22Rv1 (cell line): Measurements from ENCODE around the gene MFSD8.
A peak's percentile ranks its signal among the peaks of the same experiment; 100 is the strongest.
"Not testable (repeated sequence)": the region's sequence is repeated elsewhere in the genome, so short reads cannot be mapped to it uniquely, and the experiment has no call there.

Experiments used
- H3K27ac ChIP-seq: fragments of 450-650 bp; 2 replicates; pipeline ENCODE4 v1.5.1; 2017
- ZFX ChIP-seq: fragments of 450-650 bp; IDR thresholded peaks from 2 replicates; pipeline ENCODE4 v1.6.1; 2017; ENCODE audit warnings: antibody characterized with exemption, borderline replicate concordance
- TF ChIP-seq, protein P1 (sequence below): fragments of 450-650 bp; IDR thresholded peaks from 2 replicates; pipeline ENCODE4 v1.5.1; 2017; ENCODE audit warnings: mild to moderate bottlenecking

Gene MFSD8

DNA sequence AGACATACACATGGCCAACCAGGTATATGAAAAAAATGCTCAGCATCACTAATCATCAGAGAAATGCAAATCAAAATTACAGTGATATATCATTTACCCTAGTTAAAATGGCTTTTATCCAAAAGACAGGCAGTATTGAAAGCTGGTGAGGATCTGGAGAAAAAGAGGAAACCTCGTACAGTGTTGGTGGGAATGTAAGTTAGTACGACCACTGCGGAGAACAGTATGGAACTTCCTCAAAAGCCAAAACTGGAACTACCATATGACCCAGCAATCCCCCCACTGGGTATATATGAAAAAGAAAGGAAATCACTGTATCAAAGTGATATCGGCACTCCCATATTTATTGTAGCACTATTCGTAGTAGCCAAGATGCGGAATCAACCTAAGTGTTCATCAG, 23.7 kb upstream of the MFSD8 start:
- TF ChIP-seq, protein P1, sequence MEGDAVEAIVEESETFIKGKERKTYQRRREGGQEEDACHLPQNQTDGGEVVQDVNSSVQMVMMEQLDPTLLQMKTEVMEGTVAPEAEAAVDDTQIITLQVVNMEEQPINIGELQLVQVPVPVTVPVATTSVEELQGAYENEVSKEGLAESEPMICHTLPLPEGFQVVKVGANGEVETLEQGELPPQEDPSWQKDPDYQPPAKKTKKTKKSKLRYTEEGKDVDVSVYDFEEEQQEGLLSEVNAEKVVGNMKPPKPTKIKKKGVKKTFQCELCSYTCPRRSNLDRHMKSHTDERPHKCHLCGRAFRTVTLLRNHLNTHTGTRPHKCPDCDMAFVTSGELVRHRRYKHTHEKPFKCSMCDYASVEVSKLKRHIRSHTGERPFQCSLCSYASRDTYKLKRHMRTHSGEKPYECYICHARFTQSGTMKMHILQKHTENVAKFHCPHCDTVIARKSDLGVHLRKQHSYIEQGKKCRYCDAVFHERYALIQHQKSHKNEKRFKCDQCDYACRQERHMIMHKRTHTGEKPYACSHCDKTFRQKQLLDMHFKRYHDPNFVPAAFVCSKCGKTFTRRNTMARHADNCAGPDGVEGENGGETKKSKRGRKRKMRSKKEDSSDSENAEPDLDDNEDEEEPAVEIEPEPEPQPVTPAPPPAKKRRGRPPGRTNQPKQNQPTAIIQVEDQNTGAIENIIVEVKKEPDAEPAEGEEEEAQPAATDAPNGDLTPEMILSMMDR: no peak
- no peak for TF ChIP-seq ZFX
- no peak overlapping the region for H3K27ac ChIP-seq

DNA sequence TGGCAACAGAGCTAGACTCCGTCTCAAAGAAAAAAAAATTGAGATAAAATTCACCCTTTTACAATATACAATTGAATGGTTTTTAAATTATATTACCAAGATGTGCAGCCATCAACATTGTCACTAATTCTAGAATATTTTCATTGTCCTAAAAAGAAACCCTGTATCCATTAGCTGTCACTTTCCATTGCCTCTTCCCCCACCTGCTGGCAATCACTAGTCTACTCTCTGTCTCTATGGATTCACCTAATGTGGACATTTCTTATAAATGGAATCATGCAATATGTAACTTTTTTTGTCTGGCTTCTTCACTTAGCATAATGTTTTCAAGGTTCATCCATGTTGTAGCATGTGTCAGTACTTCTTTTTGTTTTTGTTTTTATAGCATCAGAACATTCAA, 21.0 kb upstream of the MFSD8 start:
- H3K27ac ChIP-seq: no peak overlapping the region
- TF ChIP-seq, protein P1: peak; percentile 23
- TF ChIP-seq ZFX: no peak

DNA sequence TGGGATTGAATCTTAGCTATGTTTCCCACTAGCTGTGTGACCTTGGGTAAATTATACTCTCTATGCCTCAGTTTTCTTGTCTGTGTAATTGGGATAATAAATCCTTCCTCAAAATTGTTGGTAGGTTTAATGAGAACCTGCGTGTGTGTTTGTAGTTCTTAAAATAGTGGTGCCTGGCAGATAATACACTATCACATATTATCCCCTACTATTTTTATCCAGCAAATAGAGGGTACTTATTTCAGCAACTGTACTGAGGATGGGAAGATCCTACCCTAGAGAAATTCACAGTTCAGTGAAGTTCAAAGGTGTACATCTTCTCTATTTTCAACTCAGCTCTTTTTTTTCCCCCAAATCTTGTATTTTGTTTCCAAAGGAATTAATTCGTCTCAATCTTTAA, 17.5 kb upstream of the MFSD8 start:
- no peak for TF ChIP-seq ZFX
- TF ChIP-seq, protein P1: no peak
- no peak overlapping the region for H3K27ac ChIP-seq

DNA sequence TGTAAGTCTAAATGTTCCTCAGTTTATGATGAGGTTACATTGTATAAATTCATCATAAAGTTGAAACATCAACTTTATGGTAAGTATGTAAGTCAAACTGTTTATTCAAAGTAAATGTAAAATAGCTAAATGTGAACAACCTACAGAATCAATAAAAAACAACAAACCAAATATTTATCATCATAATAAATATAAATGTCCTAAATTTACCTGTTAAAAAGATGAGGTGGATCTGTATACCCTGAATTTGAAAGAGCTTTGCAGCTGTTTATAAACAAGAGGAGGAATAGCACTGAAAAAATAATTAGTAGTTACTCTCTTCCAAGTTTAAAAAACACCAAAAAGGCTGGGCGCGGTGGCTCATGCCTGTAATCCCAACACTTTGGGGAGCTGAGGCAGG, 14.0 kb upstream of the MFSD8 start:
- TF ChIP-seq, protein P1: no peak
- no peak for TF ChIP-seq ZFX
- no peak overlapping the region for H3K27ac ChIP-seq

DNA sequence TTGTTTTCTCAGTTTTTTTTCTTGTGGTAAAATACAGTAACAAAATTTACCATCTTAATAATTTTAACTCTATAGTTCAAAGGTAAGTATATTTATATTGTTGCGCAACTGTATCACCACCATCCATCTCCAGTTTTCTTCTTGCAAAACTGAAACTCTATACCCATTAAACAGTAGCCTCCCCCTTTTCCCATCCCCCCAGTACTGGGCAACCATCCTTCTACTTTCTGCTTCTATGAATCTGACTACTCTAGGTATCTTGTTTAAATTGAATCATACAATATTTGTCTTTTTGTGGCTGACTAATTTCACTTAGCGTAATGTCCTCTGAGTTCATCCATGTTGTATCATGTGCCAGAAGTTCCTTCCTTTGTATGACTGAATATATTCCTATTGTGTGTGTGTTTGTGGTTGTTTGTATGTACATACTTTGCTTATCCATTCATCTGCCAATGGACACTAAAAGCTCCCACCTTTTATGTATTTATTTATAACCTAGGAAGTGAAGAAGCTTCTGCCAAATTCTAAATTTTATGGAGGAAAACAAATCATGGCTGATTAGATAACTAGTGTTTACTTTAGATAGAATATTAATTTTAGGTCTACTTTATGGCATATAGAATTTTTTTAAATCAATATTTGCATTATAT, 10.3 kb upstream of the MFSD8 start:
- peak overlapping the region; percentile 63 for H3K27ac ChIP-seq
- TF ChIP-seq, protein P1: no peak
- no peak for TF ChIP-seq ZFX

DNA sequence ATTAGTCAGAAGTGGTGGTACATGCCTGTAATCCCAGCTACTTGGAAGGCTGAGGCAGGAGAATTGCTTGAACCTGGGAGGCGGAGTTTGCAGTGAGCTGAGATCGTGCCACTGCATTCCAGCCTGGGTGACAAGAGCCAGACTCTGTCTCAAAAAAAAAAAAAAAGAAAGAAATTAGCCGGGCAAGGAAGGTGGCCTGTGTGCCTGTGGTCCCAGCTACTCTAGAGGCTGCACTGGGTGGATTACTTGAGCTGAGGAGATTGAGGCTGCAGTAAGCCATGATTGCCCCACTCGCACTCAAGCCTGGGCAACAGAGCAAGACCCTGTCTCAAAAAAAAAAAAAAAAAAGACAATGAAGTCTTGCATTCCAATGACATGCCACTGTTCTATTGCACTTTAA, 6.0 kb upstream of the MFSD8 start:
- H3K27ac ChIP-seq: not testable (repeated sequence)

DNA sequence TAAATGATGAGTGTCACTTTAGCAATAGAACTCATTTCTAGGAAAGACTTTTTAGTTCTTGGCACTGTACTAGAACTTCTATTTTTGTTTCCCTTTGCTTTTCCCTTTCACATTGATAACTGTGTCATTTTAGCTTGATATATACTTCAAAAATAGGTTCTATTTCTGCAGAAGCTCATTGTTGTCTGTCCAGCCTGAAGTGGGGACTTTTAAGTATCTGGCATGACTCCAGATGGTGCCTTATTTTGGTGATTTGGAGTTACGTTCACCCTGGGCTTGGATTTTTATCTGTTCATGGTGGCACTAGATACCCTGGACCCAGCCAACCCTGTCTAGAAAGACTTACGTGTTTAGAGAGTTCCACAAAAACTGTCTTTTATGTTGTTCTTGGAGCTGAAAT, 3.6 kb upstream of the MFSD8 start:
- no peak for TF ChIP-seq ZFX
- TF ChIP-seq, protein P1: no peak
- H3K27ac ChIP-seq: no peak overlapping the region

DNA sequence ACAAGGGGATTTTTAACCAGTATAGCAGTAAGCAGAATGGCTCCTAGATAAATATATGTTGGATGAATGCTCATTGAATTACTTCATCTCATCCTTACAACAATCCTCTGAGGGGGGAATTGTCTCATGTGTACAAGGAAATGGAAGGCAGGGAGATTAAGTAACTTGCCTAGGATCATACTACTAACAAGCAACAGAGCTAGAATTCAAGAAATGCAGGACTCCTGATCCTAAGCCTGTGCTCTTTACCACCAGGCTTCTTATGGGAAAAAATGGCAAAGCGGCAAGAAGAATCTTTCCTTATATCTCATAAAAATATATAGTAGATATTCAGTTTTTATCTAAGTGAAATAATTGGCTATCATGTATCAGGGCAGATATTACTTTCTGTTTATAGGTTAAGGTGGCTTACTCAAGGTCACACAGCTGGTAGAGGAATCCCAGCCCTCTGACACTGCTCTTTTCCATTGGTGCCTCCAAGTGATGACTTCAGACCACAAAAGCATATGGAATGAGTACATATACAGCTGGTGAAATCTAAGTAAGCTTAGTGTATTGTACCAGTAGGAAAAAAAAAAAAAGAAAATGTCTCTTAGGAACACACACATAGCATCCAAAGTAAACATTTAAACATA, 2.3 kb upstream of the MFSD8 start:
- no peak overlapping the region for H3K27ac ChIP-seq
- TF ChIP-seq, protein P1: no peak
- TF ChIP-seq ZFX: no peak
